HFFc6 (cell line): ENCODE measurements around the gene APBB2. TPM values are rescaled to one million over a fixed set of nuclear protein-coding genes. Genes with fewer than 3 reads are reported as not detected.

ENCODE experiments used
- DNase-seq: peaks from one replicate; pipeline ENCODE4 v3.0.0-alpha.2; 2018
- H3K27ac Mint-ChIP-seq: 2 replicates; pipeline ENCODE4 v1.8.0; 2020; ENCODE audit warnings: mild to moderate bottlenecking, mixed read lengths
- H3K27me3 Mint-ChIP-seq: 2 replicates; pipeline ENCODE4 v1.8.0; 2021; ENCODE audit warnings: mild to moderate bottlenecking, moderate library complexity, mixed read lengths; ENCODE audit not compliant: insufficient read depth
- H3K36me3 Mint-ChIP-seq: 2 replicates; pipeline ENCODE4 v1.8.0; 2021; ENCODE audit warnings: low read depth, mixed read lengths
- H3K4me1 Mint-ChIP-seq: 2 replicates; pipeline ENCODE4 v1.8.0; 2020; ENCODE audit warnings: low read depth, mixed read lengths
- H3K4me3 Mint-ChIP-seq: 2 replicates; pipeline ENCODE4 v1.8.0; 2020; ENCODE audit warnings: mild to moderate bottlenecking, moderate library complexity, mixed read lengths
- H3K9me3 Mint-ChIP-seq: 2 replicates; pipeline ENCODE4 v1.8.0; 2020; ENCODE audit warnings: mild to moderate bottlenecking, mixed read lengths
- total RNA-seq, 6 experiments: library from RNA; stranded (reverse); fragmentation: NEBNext Ultra II Directional; extraction: Animal tissue kit (Norgen Biotek cat#: 25700); gene quantifications; 2 replicates in 1 of 6; 3 replicates in 5 of 6; pipeline ENCODE4 v1.2.3, GENCODE V29; 2021
- TF ChIP-seq, protein P1 (sequence below): fragments of 200-600 bp; sonication (generic); IDR thresholded peaks from 2 replicates; pipeline ENCODE4 v1.5.0; 2021; ENCODE audit warnings: antibody characterized with exemption, mild to moderate bottlenecking

APBB2 gene
- total RNA-seq, 6 experiments from 2014 or later = 32.4 to 45.5 (median 35.8) TPM

- Mint-ChIP-seq H3K36me3 (peaks cover 8% of the 10 kb centered on the region; the same call in 1 of the 2 replicates), H3K4me3 (peak overlapping the region; percentile 84), H3K27ac (peak overlapping the region; percentile 99), H3K4me1 (peaks cover 84% of the 10 kb centered on the region), H3K27me3 (no peaks in the 10 kb centered on the region; the same call in 1 of the 2 replicates), H3K9me3 (no peaks in the 10 kb centered on the region)
- peak; percentile 93 for DNase-seq
- TF ChIP-seq, protein P1, sequence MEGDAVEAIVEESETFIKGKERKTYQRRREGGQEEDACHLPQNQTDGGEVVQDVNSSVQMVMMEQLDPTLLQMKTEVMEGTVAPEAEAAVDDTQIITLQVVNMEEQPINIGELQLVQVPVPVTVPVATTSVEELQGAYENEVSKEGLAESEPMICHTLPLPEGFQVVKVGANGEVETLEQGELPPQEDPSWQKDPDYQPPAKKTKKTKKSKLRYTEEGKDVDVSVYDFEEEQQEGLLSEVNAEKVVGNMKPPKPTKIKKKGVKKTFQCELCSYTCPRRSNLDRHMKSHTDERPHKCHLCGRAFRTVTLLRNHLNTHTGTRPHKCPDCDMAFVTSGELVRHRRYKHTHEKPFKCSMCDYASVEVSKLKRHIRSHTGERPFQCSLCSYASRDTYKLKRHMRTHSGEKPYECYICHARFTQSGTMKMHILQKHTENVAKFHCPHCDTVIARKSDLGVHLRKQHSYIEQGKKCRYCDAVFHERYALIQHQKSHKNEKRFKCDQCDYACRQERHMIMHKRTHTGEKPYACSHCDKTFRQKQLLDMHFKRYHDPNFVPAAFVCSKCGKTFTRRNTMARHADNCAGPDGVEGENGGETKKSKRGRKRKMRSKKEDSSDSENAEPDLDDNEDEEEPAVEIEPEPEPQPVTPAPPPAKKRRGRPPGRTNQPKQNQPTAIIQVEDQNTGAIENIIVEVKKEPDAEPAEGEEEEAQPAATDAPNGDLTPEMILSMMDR = no peak
These were observed 224.0 kb downstream of the APBB2 start for GRCh38 chr4:40990236-40990898.

DNA sequence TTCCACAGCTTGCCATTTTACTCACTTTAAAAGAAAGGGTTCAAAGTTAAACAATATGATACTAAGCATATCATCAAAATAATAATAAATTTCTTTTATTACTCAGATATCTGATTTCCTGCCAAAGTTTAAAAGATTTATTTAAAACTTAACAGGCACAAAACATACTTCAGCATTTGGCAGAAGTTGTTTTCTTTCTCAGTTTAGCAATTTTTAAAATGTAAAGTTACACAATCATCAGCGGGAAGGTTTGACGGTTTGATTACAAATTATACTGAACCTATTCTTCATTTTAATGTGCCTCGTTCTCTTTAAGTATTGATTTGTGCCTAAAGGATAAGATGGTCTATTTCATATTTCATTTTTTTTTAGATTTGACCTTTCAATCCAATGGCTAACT lies 227.2 kb downstream of the APBB2 start:
- Mint-ChIP-seq H3K4me1 (peaks cover 58% of the 10 kb centered on the region), H3K36me3 (peaks cover 8% of the 10 kb centered on the region; the same call in 1 of the 2 replicates), H3K27me3 (no peaks in the 10 kb centered on the region; the same call in 1 of the 2 replicates), H3K9me3 (no peaks in the 10 kb centered on the region), H3K4me3 (no peak overlapping the region), H3K27ac (no peak overlapping the region)
- TF ChIP-seq, protein P1 = no peak
- DNase-seq = no peak

GRCh38 chr4:40986375-40986774 lies 228.0 kb downstream of the APBB2 start:
- H3K9me3 Mint-ChIP-seq = no peaks in the 10 kb centered on the region
- peaks cover 51% of the 10 kb centered on the region for H3K4me1 Mint-ChIP-seq
- DNase-seq = no peak
- no peaks in the 10 kb centered on the region; the same call in 1 of the 2 replicates for H3K27me3 Mint-ChIP-seq
- H3K4me3 Mint-ChIP-seq = no peak overlapping the region
- TF ChIP-seq, protein P1 = no peak
- H3K27ac Mint-ChIP-seq = no peak overlapping the region
- peaks cover 8% of the 10 kb centered on the region; the same call in 1 of the 2 replicates for H3K36me3 Mint-ChIP-seq

GRCh38 chr4:40984051-40984450 lies 230.3 kb downstream of the APBB2 start:
- no peak overlapping the region for H3K4me3 Mint-ChIP-seq
- H3K36me3 Mint-ChIP-seq = peaks cover 8% of the 10 kb centered on the region; the same call in 1 of the 2 replicates
- TF ChIP-seq, protein P1 = no peak
- H3K9me3 Mint-ChIP-seq = no peaks in the 10 kb centered on the region
- no peak for DNase-seq
- H3K4me1 Mint-ChIP-seq = peaks cover 29% of the 10 kb centered on the region
- no peaks in the 10 kb centered on the region; the same call in 1 of the 2 replicates for H3K27me3 Mint-ChIP-seq
- peak overlapping the region; percentile 16; the same call in 1 of the 2 replicates for H3K27ac Mint-ChIP-seq

DNA sequence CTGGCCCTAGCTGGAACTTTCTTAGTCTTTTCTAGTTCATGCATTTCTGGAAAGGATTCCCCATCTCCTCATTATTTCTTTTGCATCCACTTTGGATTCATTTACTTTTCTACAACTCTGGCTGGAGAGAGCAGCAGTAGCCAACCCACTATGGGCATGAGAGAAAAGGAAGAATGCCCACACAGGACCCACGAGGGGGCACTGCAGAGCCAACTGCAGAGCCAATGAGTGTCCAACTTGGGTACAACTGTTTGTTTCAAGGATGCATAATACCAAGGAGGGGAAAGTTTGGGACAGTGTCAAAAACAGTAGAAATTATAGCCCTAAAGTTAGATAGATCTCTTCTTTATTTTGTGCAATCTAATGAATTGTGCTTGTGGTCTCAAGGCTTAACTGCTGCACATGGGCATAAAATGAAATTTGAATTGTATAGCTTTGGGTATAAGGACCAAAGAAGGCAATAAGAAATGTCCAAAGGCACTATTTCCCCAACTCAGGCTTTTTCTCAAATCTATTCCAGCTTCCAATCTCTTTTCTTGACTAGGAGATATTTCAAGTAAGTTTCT lies 233.9 kb downstream of the APBB2 start:
- Mint-ChIP-seq H3K27me3 (no peaks in the 10 kb centered on the region; the same call in 1 of the 2 replicates), H3K4me1 (peaks cover 36% of the 10 kb centered on the region), H3K4me3 (no peak overlapping the region), H3K9me3 (no peaks in the 10 kb centered on the region), H3K27ac (no peak overlapping the region), H3K36me3 (no peaks in the 10 kb centered on the region)
- no peak for DNase-seq
- TF ChIP-seq, protein P1 = peak; percentile 76
